Measurements from ENCODE around the gene TMEM54.

DNA sequence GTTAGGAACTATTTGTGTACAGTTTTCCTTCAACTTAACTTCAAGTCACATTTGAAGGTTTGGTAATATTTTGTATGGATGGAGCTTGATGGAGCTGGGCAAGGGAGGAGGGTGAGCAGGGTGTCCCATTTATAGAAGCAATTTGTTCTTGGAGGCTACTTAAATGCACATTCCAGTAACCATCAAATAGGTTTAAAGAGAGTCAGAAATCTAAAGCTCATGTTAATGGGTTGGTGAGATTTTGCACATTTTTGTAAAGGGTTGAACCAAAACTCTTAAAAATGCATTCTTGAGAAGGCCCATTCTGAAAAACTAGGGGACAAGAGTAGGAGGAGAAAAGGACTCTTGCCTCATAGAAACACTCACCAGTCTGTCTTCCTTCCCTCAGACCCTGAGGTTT lies 40.6 kb downstream of the TMEM54 start:
- TF ChIP-seq, protein P1, sequence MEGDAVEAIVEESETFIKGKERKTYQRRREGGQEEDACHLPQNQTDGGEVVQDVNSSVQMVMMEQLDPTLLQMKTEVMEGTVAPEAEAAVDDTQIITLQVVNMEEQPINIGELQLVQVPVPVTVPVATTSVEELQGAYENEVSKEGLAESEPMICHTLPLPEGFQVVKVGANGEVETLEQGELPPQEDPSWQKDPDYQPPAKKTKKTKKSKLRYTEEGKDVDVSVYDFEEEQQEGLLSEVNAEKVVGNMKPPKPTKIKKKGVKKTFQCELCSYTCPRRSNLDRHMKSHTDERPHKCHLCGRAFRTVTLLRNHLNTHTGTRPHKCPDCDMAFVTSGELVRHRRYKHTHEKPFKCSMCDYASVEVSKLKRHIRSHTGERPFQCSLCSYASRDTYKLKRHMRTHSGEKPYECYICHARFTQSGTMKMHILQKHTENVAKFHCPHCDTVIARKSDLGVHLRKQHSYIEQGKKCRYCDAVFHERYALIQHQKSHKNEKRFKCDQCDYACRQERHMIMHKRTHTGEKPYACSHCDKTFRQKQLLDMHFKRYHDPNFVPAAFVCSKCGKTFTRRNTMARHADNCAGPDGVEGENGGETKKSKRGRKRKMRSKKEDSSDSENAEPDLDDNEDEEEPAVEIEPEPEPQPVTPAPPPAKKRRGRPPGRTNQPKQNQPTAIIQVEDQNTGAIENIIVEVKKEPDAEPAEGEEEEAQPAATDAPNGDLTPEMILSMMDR (IDR thresholded peaks at IDR 0.05; ENCODE audit: insufficient read depth, low read length, poor library complexity, severe bottlenecking): no peak
- no peak for TF ChIP-seq EZH2phosphoT487 (conservative IDR thresholded peaks at IDR 0.05; ENCODE audit: low read length)
